Right ventricle myocardium inferior (tissue), 1 donor: Measurements from ENCODE around the gene SHISA9. TPM values are rescaled to one million over a fixed set of nuclear protein-coding genes. Genes with fewer than 3 reads are reported as not detected.

Experiments
- ATAC-seq: fragments of 200-7000 bp; cut with Tn5 transposase; one replicate; pipeline ENCODE4 v1.9.1; 2020; ENCODE audit warnings: mild to moderate bottlenecking, moderate library complexity
- DNase-seq: peaks from one replicate; pipeline ENCODE4 v3.0.0; 2021; ENCODE audit errors: missing footprints
- intact Hi-C: fragments of 100-400 bp; cut with DNase I; formaldehyde crosslinking; loops from one replicate; pipeline ENCODE4 v1.11.0; 2022
- total RNA-seq: library from RNA; stranded (reverse); fragmentation: NEBNext Ultra II Directional; extraction: Animal tissue kit (Norgen Biotek cat#: 25700); gene quantifications from one replicate; pipeline ENCODE4 v1.2.1, GENCODE V29; 2021
- donor health status: DM: no; HTN: yes; CAD: no; lungs with severe emphysema.

SHISA9 gene
- total RNA-seq, 1 donor from 2014 or later: 0.49 TPM

- ATAC-seq: no peak
These were observed 144.8 kb downstream of the SHISA9 start for GRCh38 chr16:13046061-13046821.

GRCh38 chr16:13047276-13047675 lies 145.9 kb downstream of the SHISA9 start:
- ATAC-seq (no peak), DNase-seq (no peak)
- intact Hi-C loops: no loop called here

More at GRCh38 chr16:13046061-13046821, 144.8 kb downstream of the SHISA9 start:
- no peak for DNase-seq
- intact Hi-C loops: no loop called here

GRCh38 chr16:13049688-13050087 lies 148.3 kb downstream of the SHISA9 start:
- no peak for DNase-seq
- ATAC-seq: no peak
- intact Hi-C loops: no loop called here

- ATAC-seq (no peak), DNase-seq (no peak)
- intact Hi-C loops: no loop called here
These were observed 151.0 kb downstream of the SHISA9 start for GRCh38 chr16:13052431-13052830.

- intact Hi-C loops: no loop called here
- ATAC-seq: no peak
- DNase-seq: no peak
These were observed 154.1 kb downstream of the SHISA9 start for GRCh38 chr16:13055480-13055879.

- ATAC-seq: no peak
- no peak for DNase-seq
- intact Hi-C loops: no loop called here
These were observed 155.2 kb downstream of the SHISA9 start for GRCh38 chr16:13056607-13057006.

GRCh38 chr16:13060932-13061331 lies 159.5 kb downstream of the SHISA9 start:
- DNase-seq (no peak), ATAC-seq (no peak)
- intact Hi-C loops: no loop called here

GRCh38 chr16:13061691-13062090 lies 160.3 kb downstream of the SHISA9 start:
- ATAC-seq: no peak
- no peak for DNase-seq
- intact Hi-C loops: no loop called here

- no peak for DNase-seq
- intact Hi-C loops: no loop called here
- ATAC-seq: no peak
These were observed 160.8 kb downstream of the SHISA9 start for GRCh38 chr16:13062219-13062618.

- ATAC-seq (no peak), DNase-seq (no peak)
- intact Hi-C loops: no loop called here
These were observed 162.1 kb downstream of the SHISA9 start for GRCh38 chr16:13063457-13063856.

- intact Hi-C loops: no loop called here
These were observed 163.4 kb downstream of the SHISA9 start for GRCh38 chr16:13064821-13065220.

GRCh38 chr16:13067648-13068047 lies 166.2 kb downstream of the SHISA9 start:
- ATAC-seq (no peak), DNase-seq (no peak)
- intact Hi-C loops: no loop called here

More at GRCh38 chr16:13064821-13065220, 163.4 kb downstream of the SHISA9 start:
- DNase-seq: no peak
- no peak for ATAC-seq

GRCh38 chr16:13068912-13069583 lies 167.7 kb downstream of the SHISA9 start:
- ATAC-seq (no peak), DNase-seq (no peak)
- intact Hi-C loops: no loop called here

GRCh38 chr16:13070268-13070667 lies 168.9 kb downstream of the SHISA9 start:
- no peak for ATAC-seq

GRCh38 chr16:13076878-13077277 lies 175.5 kb downstream of the SHISA9 start:
- intact Hi-C loops: no loop called here
- no peak for ATAC-seq

More at GRCh38 chr16:13070268-13070667, 168.9 kb downstream of the SHISA9 start:
- intact Hi-C loops: no loop called here
- DNase-seq: no peak

GRCh38 chr16:13077816-13078215 lies 176.4 kb downstream of the SHISA9 start:
- ATAC-seq (no peak), DNase-seq (no peak)
- intact Hi-C loops: no loop called here

More at GRCh38 chr16:13076878-13077277, 175.5 kb downstream of the SHISA9 start:
- no peak for DNase-seq

GRCh38 chr16:13080531-13080930 lies 179.1 kb downstream of the SHISA9 start:
- ATAC-seq: no peak
- DNase-seq: no peak
- intact Hi-C loops: no loop called here

- ATAC-seq (no peak), DNase-seq (no peak)
- intact Hi-C loops: no loop called here
These were observed 180.5 kb downstream of the SHISA9 start for GRCh38 chr16:13081825-13082331.

GRCh38 chr16:13083681-13084080 lies 182.3 kb downstream of the SHISA9 start:
- DNase-seq (no peak), ATAC-seq (no peak)
- intact Hi-C loops: no loop called here

GRCh38 chr16:13084331-13084730 lies 182.9 kb downstream of the SHISA9 start:
- DNase-seq (no peak), ATAC-seq (no peak)
- intact Hi-C loops: no loop called here
